ENCODE measurements around the gene ATRAID.
"Not testable (repeated sequence)": the region's sequence is repeated elsewhere in the genome, so short reads cannot be mapped to it uniquely, and the experiment has no call there.

Gene ATRAID

GRCh38 chr2:27194538-27195354 lies 17.1 kb upstream of the ATRAID start:
- DNase-seq = peak; percentile 2

GRCh38 chr2:27195799-27196198 lies 16.0 kb upstream of the ATRAID start:
- not testable (repeated sequence) for DNase-seq

DNA sequence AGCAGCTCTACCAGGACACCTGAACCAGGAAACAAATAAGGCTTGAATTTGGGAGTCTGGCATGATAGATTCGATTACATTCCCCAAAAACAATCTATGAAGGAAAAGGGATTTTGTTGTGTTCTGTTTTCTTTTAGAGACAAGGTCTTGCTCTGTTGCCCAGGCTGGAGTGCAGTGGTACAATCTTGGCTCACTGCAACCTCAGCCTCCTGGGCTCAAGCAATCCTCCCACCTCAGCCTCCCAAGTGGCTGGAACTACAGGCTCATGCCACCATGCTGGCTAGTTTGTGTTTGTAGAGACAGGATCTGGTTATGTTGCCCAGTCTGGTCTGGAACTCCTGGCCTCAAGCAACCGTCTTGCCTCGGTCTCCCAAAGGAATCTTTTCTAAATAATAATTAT lies 13.8 kb upstream of the ATRAID start:
- not testable (repeated sequence) for DNase-seq

DNA sequence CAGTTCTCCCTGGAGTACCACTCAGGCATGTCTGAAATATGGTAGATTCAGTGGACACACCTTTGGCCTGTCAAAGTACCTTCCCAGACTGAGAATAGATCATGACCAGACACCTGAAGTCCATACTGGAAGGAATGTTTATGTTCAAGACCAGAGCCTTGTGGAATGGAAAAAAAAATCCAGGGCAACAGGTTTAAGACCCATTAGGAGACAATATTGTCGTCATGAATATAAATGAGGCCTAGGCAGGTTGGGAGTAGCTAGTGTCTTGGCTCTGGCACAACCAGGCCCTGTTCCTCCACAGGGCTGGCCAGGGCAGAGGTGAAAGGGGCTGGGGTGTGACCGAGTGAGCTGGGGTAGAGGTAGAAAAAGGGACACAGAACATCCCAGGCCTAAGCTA lies 13.2 kb upstream of the ATRAID start:
- DNase-seq = no peak

- DNase-seq = no peak
These were observed 12.6 kb upstream of the ATRAID start for GRCh38 chr2:27199241-27199640.

DNA sequence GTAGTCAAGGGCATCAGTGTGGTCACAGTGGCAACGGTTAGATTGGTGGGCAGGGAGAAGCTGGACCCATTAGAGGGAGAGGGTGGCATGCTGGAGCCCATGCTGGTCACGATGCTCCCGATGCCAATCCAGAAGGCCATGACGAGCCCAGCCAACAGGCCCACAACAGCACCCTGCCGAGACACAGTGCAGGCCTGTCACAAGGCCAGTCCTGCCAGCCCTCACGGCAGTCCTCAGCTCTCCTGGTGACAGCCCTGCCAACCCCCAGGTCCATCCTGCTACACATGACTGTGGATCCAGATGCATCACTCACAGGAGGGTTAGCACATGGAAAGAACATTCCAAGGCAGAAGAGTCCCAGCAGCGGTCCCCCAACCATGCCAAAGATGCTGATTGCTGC lies 10.2 kb upstream of the ATRAID start:
- no peak for DNase-seq

DNA sequence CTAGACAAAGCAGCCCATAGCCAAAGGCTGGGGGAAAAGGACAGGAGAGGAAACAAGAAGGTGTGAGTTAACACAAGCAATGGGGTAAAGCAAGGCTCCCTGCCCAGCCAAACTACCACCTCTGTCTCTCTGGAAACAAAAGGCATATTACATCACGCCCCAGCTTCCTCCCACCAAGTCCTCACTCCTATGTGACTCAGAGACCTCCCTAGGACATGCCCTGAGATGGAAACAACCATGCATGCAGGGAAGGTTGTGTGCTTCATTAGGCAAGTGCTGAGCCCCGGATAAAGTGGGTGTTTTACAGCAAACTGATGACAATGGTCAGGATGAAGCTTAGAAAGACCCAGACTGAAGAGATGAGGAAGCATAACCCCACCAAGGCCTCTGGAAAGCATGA lies 9.0 kb upstream of the ATRAID start:
- no peak for DNase-seq

DNA sequence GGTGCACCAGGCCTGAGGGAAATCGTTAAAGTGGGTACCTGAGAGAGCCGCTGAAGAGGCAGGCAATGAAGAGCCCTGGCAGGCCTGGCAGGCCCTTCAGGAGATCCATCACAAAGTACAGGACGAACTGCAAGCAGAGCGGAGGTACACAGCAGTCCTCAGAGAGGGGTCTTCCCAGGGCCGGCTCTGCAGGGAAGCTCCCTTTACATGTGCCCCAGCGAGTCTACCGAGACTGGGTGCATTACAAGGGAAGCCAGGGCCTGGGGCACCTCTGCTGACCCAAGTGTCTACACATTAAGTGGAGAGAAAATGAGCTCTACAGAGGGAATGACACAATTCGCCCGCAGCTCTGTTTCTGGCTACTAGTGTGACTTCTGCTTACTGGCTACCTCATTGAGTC lies 8.1 kb upstream of the ATRAID start:
- no peak for DNase-seq

DNA sequence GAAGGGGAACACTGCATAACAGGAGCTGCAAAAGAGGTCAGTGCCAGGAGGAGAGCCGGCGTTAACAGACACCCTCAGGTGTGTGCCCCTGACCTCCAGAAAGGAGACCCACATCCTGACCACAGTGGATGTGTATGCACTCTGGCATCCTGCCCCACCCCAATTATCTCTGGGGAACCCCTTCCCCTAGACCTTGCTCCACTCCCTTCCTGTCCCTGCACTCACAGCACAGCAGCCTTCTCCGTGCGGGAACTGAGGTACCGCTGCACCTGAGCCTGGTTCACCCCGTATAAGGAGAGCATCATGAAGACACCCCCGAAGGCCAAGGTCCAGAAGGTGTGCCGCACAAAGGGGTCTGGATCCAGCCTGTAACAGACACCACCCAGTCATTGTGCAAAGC lies 7.3 kb upstream of the ATRAID start:
- no peak for DNase-seq

DNA sequence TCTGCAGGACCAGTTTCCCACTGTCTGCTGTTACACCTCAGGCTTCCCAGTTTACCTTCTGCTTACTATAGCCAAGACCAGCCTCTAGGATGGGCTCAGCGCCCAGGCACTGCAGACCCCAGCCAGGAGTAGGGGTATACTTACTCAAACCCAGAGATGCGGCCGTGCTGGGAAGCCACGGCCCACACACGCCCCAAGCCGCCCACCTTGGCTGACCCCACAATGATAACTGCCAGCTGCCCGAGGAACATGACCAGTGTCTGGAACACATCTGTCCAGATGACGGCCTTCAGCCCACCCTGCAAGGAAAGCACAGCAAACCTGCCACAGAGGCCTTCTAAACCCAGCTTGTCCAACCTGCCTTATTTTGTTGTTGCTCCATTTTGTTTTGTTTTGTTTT lies 6.6 kb upstream of the ATRAID start:
- DNase-seq = no peak

DNA sequence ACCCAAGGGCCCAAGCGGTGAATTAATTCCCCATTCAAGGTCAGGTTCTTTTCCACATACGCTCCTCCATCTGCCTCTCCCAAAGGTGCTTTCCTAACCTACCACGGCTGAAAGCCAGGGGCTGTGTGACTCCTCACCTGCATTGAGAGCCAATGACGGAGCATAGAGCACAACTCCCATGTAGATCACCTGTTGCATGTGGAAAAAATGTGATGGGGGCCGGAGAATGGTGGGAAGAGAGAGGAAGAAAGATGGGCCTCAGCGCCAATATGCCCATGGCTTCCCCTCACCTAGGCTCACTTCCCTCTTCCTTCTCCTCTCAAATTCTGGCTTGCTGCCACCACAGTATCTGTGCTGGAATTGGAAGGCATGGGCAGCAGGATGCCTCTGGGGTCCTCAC lies 5.5 kb upstream of the ATRAID start:
- DNase-seq = no peak

GRCh38 chr2:27208486-27209050 lies 3.3 kb upstream of the ATRAID start:
- DNase-seq = no peak

GRCh38 chr2:27209621-27210401 lies 2.0 kb upstream of the ATRAID start:
- DNase-seq = no peak

GRCh38 chr2:27211241-27211942 lies 449 bp upstream of the ATRAID start:
- peak; percentile 85 for DNase-seq

DNA sequence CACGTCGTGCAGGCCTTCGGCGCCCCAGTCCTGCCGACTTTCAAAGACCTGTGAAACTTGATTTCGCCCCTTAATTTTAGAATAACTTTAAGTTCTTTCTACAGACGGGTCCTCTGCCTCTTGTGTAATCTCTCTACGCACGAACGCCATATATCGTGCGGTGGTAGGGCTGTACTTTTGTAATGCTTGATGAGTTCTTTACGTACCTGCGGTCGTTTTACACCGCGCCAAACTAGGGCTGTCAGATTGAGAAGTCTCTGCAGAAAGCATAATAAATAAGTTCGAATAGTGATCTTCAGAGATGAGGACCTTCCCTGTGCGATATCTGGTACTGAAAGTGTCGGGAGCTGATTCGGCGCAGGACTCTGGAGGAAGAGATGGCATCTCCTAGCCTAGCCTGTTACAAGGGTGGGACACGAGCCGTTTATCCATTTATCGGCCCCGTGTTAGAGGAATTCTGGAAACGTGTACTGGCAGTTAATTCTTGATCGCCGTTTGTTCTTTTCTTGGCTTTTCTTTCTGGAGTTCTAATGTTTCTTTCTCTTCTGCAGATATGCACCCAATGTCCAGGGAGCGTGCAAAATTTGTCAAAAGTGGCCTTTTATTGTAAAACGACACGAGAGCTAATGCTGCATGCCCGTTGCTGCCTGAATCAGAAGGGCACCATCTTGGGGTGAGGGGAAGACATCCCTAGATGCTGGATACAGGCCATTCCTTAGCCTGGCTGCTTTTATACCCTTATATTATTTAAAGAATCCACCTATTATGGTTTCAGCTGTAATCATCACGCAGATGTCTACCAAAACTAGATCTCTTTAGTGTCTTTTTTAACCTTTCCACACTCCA lies 1.0 kb downstream of the ATRAID start:
- peak; percentile 33 for DNase-seq

GRCh38 chr2:27214941-27215340 lies 3.1 kb downstream of the ATRAID start:
- DNase-seq = no peak

DNA sequence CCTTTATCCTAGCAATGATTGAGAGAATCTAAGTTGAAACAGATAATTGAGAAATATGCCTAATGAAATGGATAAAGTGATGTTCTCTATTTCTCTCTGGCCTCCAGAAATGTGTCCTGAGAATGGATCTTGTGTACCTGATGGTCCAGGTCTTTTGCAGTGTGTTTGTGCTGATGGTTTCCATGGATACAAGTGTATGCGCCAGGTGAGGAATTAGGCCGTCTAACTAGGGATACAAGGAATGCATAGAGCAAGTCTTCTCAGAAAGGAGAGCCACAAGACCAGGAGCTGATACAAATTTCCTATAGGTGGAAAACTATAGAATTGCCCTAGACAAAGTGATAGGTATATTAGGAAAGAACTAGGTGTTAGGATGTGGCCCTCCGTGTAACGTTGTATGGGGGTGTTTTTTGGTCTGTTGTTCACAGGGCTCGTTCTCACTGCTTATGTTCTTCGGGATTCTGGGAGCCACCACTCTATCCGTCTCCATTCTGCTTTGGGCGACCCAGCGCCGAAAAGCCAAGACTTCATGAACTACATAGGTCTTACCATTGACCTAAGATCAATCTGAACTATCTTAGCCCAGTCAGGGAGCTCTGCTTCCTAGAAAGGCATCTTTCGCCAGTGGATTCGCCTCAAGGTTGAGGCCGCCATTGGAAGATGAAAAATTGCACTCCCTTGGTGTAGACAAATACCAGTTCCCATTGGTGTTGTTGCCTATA lies 4.7 kb downstream of the ATRAID start:
- no peak for DNase-seq

DNA sequence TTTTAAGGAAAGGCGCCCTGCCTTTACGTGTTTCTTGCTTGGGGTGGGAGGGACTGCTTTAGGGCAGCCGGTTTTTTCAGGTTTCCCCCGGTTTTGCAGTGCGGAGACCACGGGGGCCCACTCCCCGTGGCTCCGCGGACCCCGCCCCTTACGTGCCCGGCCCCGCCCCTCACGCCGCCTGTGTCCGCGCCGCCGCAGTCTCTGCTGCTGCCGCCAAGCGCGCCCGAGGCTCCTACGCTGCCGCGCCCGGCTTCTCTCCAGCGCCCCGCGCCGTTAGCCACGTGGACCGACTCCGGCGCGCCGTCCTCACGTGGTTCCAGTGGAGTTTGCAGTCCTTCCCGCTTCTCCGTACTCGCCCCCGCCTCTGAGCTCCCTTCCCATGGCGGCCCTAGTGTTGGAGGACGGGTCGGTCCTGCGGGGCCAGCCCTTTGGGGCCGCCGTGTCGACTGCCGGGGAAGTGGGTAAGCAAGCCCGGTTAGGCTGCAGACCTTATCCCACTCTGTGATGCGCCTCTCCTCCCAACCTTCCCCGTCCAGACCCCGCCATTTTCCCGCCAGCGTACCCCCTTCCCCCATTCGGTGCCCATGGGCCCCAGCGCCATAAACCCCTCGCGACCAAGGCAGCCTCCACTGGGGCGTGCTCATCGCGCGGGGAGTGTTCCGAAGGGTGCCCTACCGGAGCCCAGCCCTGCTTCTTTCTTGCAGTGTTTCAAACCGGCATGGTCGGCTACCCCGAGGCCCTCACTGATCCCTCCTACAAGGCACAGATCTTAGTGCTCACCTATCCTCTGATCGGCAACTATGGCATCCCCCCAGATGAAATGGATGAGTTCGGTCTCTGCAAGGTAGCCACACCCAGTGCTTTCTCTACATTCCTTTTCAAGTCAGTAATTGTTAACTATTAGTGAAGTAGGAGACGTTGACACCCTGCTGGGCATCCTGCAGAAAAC lies 5.6 kb downstream of the ATRAID start, which contains the start of gene CAD:
Gene CAD, plus strand, starts transcription at position 197 of the 949 bp plus-strand sequence. Its CDS starts 183 bp downstream, at position 380.
- DNase-seq = peak; percentile 75

DNA sequence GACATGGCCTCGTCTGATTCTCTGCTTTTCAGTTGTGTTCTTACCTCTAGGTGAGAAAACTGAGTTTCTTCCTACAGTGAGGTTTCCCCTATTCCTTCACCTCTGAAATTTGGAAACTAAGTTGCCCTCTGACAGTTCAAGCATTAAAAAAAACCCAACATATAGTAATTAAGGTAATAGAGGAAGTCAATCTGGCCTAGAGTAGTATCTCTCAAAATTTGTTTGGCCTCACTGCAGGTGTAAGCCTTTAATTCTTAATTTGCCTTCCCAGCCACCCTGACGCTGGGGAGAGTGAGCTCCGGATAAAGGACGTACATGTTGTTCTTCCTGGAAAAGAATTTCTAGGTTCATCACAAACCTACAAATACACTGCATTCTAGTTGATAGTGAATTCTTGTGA lies 6.8 kb downstream of the ATRAID start:
- no peak for DNase-seq

DNA sequence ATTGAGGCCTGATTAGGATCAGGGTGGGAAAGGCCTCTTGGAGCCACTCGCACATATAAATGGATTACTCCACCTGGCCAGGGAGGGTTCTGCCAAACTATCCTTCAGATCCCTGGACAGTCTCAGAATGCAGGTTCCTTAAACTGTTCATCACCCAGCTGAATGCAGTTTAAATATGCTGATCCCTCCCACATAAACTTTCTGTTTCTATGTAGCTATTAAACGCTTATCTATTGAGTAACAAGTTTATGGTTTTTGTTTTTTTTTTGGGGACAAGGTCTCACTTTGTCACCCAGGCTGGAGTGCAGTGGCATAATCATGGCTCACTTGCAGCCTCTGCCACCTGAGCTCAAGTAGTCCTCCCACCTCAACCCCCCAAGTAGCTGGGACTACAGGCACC lies 7.2 kb downstream of the ATRAID start:
- no peak for DNase-seq

Data from NCI-H1092 treated with DMSO at 0.1 percent for 48 hours (cell line).